ENCODE measurements around the gene IFNE.

IFNE gene

DNA sequence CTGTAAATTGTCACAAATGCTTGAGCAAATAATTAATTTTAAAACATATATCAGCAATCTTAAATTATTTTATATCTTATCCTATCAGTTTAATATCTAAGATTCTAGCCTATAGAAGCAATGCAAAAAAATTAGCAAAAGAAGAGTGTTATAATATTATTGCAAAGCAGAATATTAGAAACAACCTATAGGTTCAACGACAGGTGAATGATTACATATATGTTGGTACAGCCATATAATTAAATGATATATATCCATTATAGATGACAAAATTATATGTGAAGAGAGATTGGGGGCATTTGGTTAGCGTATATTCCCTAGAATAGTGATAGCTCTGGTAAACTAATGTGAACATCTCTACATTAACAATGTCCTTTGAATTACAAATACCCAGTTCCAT lies at the start of gene IFNE:
TSS of gene IFNE (minus strand) at position 101 of the 400 bp plus-strand sequence. CDS start 619 bp downstream, outside the sequence.
- DNase-seq = no peak

DNA sequence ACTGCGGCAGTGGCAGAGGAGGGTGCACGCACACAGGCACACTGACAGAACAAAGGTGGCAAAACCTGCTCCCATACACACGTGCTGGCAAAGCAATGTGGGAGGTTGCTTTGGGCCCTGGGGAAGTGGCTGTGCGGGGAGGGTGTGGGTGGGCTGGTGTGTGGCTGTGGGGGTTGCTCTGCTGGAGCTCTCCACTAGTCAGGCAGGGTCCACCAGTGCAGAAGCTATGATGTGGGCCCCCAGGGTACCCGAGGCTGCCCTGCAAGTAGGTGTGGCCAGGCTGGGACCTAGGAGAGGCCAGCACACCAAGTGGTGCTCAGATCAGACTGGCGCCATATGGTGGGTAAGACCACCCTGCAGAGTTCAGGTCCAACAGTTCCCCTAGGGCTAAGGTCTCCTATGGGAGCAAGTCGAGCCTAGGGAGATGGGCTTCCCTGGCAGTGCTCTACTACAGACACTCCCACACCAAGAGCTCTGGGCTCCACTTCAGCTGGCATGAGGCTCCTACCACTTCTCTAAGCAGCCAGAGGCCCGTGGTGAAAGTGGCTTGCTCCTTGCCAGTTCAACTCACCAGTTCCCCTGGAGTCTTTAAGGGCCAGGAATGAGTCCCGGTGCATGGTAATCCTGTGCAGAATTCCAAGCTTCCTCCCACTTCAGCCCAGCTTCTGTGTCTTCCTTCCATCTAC lies 46.2 kb upstream of the IFNE start:
- no peak for DNase-seq

GRCh38 chr9:21527579-21527978 lies 45.5 kb upstream of the IFNE start:
- DNase-seq = no peak

DNA sequence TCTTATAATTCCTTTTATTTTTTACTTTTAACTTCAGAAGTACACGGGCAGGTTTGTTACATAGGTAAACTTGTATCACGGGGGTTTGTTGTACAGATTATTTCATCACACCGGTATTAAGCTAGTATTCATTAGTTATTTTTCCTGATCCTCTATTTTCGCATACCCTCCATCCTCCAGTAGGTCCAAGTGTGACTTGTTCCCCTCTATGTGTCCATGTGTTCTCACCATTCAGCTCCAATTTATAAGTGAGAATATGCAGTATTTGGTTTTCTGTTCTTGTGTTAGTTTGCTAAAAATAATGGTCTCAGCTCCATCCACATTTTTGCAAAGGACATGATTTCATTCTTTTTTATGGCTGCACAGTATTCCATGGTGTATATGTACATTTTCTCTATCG lies 43.1 kb upstream of the IFNE start:
- DNase-seq = no peak

GRCh38 chr9:21524099-21524830 lies 42.2 kb upstream of the IFNE start:
- no peak for DNase-seq

GRCh38 chr9:21523021-21524014 lies 41.2 kb upstream of the IFNE start:
- DNase-seq = no peak

DNA sequence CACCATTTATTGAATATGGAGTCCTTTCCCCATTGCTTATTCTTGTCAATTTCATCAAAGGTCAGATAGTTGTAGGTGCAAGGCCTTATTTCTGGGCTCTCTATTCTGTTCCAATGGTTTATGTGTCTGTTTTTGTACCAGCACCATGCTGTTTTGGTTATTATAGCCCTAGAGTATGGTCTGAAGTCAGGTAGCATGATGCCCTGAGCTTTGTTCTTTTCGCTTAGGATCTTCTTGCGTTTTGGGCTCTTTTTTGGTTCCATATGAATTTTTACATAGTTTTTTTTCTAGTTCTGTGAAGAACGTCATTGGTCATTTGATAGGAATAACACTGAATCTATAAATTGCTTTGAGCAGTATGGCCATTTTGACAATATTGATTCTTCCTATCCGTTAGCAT lies 40.2 kb upstream of the IFNE start:
- no peak for DNase-seq

DNA sequence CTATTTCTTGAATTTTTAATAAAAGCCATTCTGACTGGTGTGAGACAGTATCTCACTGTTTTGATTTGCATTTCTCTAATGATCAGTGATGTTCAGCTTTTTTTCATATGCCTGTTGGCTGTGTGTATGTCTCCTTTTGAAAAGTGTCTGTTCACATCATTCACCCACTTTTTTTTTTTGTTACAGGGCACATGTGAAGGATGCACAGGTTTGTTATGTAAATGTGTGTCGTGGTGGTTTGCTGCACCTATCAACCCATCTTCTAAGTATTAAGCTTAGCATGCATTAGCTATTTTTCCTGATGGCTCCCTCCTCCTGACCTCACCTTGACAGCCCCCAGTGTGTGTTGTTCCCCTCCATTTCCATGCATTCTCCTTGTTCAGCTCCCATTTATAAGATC lies 39.3 kb upstream of the IFNE start:
- DNase-seq = no peak

DNA sequence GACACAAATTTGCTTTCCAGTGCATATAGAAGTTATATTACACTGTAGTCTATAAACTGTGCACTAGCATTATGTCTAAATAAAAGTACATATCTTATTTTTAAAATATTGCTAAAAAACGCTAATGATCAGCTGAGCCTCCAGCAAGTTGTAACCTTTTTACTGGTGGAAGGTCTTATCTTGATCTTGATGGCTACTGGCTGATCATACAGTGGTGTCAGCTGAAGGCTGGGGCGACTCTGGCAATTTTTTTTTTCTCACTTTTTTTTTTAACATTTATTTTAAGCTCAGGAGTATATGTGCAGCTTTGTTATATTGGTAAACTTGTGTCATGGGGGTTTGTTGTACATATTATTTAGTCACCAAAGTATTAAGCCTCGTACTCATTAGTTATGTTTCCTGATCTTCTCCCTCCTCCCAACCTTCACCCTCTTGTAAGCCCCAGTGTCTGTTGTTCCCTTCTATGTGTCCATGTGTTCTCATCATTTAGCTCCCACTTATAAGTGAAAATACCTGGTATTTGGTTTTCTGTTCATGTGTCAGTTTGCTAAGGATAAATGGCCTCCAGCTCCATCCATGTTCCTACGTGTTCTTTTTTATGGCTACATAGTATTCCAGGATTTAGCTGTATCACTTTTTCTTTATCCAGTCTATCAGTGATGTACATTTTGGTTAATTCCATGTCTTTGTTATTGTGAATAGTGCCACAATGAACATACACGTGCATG lies 38.6 kb upstream of the IFNE start:
- no peak for DNase-seq

DNA sequence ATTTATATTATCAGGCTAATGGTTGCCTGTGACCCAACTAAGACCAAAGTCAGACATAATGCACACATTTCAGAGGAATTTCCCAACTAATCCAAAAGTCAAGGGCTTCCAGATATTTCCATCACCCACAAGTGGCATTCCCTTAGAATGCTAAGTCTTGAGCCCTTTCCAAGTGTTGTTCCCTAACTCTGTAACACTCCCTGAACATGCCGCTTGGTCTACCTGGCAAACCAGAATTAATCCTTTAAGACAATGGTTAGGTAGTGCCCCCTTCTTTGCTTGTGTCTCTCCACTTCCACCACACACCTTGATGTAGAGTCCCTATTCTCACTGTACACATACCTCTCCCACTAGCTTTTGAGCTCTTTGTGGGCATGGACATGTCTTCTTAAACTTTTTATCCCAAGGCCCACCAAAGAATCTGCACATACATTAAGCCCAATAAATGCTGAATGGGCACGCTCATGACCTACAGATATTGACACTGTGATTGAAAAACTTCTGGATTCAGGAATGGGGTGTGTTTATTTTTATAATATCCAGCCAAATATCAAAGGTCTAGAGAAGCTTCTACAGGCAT lies 37.8 kb upstream of the IFNE start:
- no peak for DNase-seq

DNA sequence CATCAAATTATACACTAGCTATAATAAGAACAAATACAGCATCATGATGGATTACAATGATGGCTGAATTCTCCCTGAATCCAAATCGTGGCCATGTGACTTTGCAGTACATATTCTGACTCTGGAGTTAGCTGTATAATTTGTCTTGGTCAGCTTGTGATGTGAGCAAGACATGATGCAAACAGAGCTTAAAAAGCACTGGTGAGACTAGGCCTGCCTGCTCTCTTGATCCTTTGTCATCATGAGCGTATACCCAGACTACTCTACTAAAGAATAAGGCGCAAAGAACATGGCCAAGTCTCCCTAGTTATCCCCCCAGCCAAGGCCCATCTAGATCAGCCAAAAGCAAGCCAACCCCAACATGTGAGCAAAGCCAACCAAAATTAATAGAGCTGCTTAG lies 34.7 kb upstream of the IFNE start:
- no peak for DNase-seq

DNA sequence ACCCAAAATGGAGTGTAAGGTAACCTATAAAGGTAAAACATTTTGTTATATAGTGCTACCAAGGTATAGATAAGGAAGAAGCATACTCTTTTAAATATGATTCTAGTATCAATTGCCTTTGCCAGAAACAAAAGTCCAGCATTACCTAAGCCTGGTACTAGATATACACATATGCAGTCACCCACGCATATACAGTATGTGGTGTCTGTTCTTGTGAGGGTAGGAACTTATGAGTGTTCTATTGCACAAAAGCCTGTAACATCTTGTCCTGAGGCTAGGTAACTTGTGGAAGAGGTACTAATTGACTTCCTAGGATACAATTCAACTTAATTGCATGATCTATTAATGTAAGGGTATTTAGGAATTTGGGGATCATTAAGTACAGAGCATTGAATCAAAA lies 31.3 kb upstream of the IFNE start:
- no peak for DNase-seq

DNA sequence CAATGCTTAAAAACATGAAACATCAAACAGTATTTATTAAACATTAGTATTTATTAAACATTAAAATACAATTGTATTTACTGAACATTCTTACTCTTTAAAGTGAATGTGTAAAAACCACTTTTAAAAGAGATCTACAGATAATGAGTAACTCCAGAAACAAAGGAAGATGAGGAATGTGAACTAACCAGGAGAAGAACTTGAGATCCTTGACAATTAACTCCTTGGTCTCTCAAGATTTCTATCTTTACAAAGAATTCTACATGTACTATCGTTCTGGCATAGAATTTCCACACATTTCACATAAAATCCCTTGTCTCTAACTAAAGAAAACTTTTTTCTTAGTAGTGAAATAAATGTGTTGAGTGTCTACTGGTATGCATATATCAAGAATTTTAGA lies 28.7 kb upstream of the IFNE start:
- no peak for DNase-seq

- DNase-seq = no peak
Measured at GRCh38 chr9:21507483-21507790, 25.3 kb upstream of the IFNE start.

- no peak for DNase-seq
Measured at GRCh38 chr9:21506626-21507482, 24.7 kb upstream of the IFNE start.

- DNase-seq = no peak
Measured at GRCh38 chr9:21505425-21506179, 23.5 kb upstream of the IFNE start.

DNA sequence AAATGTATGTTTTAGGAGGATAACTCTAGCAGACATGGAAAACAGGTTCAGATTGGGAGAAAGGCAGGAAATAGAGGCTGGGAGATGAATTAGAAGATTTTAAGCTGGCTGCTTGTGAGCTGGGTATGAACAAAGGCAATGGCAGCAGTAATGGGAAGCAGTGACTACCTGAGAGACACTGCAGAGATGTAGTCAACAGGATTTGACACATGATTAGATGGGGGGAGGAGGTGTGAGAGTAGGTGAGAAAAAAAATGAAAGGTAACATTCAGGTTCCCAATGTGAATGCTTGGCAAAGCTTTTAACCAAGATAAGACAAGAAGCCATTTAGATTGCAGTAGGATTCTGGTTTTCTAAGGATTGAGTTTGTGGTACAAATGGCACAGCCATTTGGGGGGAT lies 22.8 kb upstream of the IFNE start:
- no peak for DNase-seq

GRCh38 chr9:21504113-21504512 lies 22.0 kb upstream of the IFNE start:
- DNase-seq = no peak

DNA sequence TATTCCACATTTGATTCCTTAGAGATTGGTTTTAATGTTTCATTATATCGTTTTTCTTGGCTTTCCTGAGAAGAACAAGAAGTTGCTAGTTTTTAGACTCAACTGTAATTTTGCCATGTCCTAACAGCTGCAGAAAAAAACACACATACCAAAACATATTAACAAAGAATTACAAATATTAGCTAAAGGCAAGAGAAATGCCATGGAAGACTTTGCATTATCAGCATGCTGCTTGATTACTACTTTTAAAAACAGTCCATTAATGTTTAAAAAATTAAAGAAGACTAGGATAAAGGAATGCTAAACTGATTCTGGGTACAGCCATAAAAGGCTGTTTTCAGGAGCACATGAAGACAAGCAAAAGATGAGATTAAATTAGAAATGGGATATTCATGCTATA lies 20.5 kb upstream of the IFNE start:
- no peak for DNase-seq

DNA sequence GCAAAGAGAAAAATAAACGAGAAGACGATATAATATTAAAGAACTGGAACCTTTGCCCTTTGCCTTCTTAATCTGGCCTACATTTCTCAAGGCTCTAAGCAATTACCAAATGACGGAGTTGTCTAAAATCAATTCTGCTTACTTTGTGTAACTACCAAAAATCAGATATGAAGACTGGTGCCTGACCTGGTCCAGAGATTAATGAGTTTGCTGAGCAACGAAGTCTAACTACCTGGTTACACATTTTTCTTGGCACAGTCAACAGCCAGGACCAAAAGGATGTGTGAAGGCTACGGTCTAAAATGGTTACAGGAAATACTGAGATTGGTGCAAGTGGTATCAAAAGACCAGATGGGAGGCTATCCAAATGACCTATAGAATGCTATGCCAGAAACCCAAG lies 17.8 kb upstream of the IFNE start:
- DNase-seq = no peak

- DNase-seq = no peak
Measured at GRCh38 chr9:21491756-21492155, 9.6 kb upstream of the IFNE start.
